ENCODE data around the gene B3GALT5.

- no peak for TF ChIP-seq CTCF (IDR thresholded peaks at IDR 0.05; ENCODE audit: insufficient read depth, low read depth, low read length)
- TF ChIP-seq EZH2 (IDR thresholded peaks at IDR 0.05; ENCODE audit: insufficient read depth, low read length), result no peak
Observed at GRCh38 chr21:39700318-39700717, 87.6 kb downstream of the B3GALT5 start.
